Loucy (cell line): ENCODE data around the gene CAPN7.

ENCODE experiments used
- H2AFZ ChIP-seq: fragments of 200-600 bp; sonication (generic); 2 replicates; pipeline ENCODE4 v1.6.0; 2016; ENCODE audit warnings: antibody characterized with exemption, mild to moderate bottlenecking, low read length, moderate library complexity
- H3F3A ChIP-seq: fragments of 200-600 bp; 2 replicates; pipeline ENCODE4 v1.6.0; 2016; ENCODE audit warnings: antibody characterized with exemption, low read depth, mild to moderate bottlenecking
- H3K27me3 ChIP-seq: fragments of 200-600 bp; sonication (generic); 2 replicates; pipeline ENCODE4 v1.6.1; 2014; ENCODE audit warnings: low read length, mild to moderate bottlenecking; ENCODE audit not compliant: insufficient read depth, poor library complexity, severe bottlenecking
- H3K36me3 ChIP-seq: fragments of 200-600 bp; sonication (generic); 2 replicates; pipeline ENCODE4 v1.6.1; 2016; ENCODE audit warnings: low read length; ENCODE audit not compliant: insufficient read depth
- H3K4me1 ChIP-seq: fragments of 200-600 bp; sonication (generic); 2 replicates; pipeline ENCODE4 v1.5.1; 2014; ENCODE audit warnings: low read length, mild to moderate bottlenecking; ENCODE audit not compliant: insufficient read depth, poor library complexity, severe bottlenecking
- H3K4me2 ChIP-seq: fragments of 200-600 bp; sonication (generic); 2 replicates; pipeline ENCODE4 v1.6.0; 2014; ENCODE audit warnings: antibody characterized with exemption, low read length, low read depth, mild to moderate bottlenecking; ENCODE audit not compliant: poor library complexity, severe bottlenecking
- H3K4me3 ChIP-seq: fragments of 200-600 bp; sonication (generic); 2 replicates; pipeline ENCODE4 v1.5.1; 2014; ENCODE audit warnings: low read length, mild to moderate bottlenecking, mixed read lengths; ENCODE audit not compliant: poor library complexity, severe bottlenecking
- H3K79me2 ChIP-seq: fragments of 200-600 bp; sonication (generic); 2 replicates; pipeline ENCODE4 v1.6.1; 2014; ENCODE audit warnings: low read length; ENCODE audit not compliant: insufficient read depth
- H3K9ac ChIP-seq: fragments of 200-600 bp; sonication (generic); 2 replicates; pipeline ENCODE4 v1.6.0; 2014; ENCODE audit warnings: mild to moderate bottlenecking, low read depth, low read length, moderate library complexity; ENCODE audit not compliant: poor library complexity, severe bottlenecking
- H3K9me2 ChIP-seq: fragments of 200-600 bp; sonication (generic); replicated peaks from 2 replicates; pipeline ENCODE4 v1.6.1; 2016; ENCODE audit warnings: low read depth, low read length, mixed read lengths
- H3K9me3 ChIP-seq: fragments of 200-600 bp; sonication (generic); 2 replicates; pipeline ENCODE4 v1.6.1; 2014; ENCODE audit warnings: mild to moderate bottlenecking, antibody characterized with exemption, low read length, low read depth; ENCODE audit not compliant: insufficient read depth
- H4K20me1 ChIP-seq: fragments of 200-600 bp; sonication (generic); 2 replicates; pipeline ENCODE4 v1.6.0; 2014; ENCODE audit warnings: antibody characterized with exemption, low read length, mild to moderate bottlenecking; ENCODE audit not compliant: insufficient read depth, poor library complexity, severe bottlenecking
- EZH2phosphoT487 ChIP-seq: fragments of 200-600 bp; IDR thresholded peaks from 2 replicates; pipeline ENCODE4 v1.6.1; 2018; ENCODE audit warnings: antibody characterized with exemption, mild to moderate bottlenecking, moderate library complexity, borderline replicate concordance
- TF ChIP-seq, protein P1 (sequence below): fragments of 200-600 bp; sonication (generic); conservative IDR thresholded peaks from 2 replicates; pipeline ENCODE4 v1.5.1; 2014; ENCODE audit warnings: mild to moderate bottlenecking, antibody characterized with exemption, low read length

Gene CAPN7

DNA sequence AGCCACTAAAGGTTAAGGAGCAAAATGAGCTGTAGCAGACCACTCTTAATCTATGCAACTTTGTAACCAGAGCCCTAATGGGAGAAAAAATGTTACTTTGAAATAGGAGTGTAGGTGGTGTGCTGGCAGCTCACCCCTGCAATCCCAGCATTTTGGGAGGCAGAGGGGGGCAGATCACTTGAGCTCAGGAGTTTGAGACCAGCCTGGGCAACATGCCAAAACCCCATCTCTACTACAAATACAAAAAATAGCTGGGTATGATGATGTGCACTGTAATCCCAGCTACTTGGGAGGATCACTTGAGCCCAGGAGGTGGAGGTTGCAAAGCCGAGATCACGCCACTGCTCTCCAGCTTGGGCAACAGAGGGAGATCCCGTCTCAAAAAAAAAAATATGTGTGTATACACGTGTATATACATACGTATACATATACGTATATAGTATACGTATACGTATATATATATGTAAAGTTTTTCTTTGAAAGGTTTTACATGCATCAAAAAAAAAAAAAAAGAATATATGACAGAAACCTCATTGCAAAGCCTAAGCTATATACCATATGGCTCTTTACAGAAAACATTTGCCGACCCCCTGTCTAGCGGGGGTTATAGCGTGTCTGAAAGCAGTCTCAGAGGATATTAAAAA is 15.7 kb downstream of the CAPN7 start:
- H3K4me2 ChIP-seq, result no peak overlapping the region
- H3K4me3 ChIP-seq, result no peak overlapping the region
- H3K9ac ChIP-seq, result no peak overlapping the region
- H3K79me2 ChIP-seq, result no peaks in the 10 kb centered on the region; the same call in 1 of the 2 replicates
- H3K9me2 ChIP-seq, result no peaks in the 10 kb centered on the region
- no peak overlapping the region for H2AFZ ChIP-seq
- no peaks in the 10 kb centered on the region for H3F3A ChIP-seq
- no peaks in the 10 kb centered on the region for H4K20me1 ChIP-seq
- H3K9me3 ChIP-seq, result no peaks in the 10 kb centered on the region
- no peaks in the 10 kb centered on the region for H3K4me1 ChIP-seq
- peaks cover 69% of the 10 kb centered on the region; the same call in 1 of the 2 replicates for H3K36me3 ChIP-seq
- no peaks in the 10 kb centered on the region for H3K27me3 ChIP-seq
- TF ChIP-seq, protein P1, sequence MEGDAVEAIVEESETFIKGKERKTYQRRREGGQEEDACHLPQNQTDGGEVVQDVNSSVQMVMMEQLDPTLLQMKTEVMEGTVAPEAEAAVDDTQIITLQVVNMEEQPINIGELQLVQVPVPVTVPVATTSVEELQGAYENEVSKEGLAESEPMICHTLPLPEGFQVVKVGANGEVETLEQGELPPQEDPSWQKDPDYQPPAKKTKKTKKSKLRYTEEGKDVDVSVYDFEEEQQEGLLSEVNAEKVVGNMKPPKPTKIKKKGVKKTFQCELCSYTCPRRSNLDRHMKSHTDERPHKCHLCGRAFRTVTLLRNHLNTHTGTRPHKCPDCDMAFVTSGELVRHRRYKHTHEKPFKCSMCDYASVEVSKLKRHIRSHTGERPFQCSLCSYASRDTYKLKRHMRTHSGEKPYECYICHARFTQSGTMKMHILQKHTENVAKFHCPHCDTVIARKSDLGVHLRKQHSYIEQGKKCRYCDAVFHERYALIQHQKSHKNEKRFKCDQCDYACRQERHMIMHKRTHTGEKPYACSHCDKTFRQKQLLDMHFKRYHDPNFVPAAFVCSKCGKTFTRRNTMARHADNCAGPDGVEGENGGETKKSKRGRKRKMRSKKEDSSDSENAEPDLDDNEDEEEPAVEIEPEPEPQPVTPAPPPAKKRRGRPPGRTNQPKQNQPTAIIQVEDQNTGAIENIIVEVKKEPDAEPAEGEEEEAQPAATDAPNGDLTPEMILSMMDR, result no peak
- TF ChIP-seq EZH2phosphoT487, result no peak

DNA sequence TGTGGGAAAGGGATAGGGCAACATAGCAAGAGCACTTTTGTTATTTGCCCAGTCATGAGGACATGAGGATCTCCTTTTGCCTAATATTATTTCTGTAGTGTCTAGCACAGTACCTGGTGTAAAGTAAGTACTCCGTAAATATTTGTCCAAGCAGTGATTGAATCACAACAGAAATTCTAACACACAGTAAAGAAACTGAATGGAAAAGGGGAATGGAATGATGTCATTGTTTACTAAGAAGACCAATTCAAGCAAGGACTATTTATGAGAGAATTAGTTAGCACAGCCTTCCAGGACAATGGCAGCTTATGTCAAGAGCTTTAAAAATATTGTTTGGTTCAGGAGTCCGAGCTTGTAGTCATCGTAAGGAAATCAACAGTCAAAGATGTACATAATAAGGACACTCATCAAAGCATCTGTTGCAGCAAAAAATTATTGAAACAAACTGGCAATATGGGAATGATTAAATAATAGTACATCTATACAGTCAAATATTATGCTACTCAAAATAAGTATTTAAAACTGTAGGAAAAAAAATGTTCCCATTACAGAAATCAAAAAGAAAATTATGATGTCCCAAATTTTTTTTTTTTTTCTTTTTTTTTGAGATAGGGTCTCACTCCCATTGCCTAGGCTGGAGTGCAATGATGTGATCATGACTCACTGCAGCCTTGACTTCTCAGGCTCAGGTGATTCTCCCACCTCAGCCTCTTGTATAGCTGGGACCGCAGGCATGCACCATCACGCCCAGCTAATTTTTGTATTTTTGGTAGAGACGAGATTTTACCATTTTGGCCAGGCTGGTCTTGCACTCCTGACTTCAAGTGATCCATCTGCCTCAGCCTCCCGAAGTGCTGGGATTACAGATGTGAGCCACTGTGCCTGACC is 17.9 kb downstream of the CAPN7 start:
- no peaks in the 10 kb centered on the region for H3F3A ChIP-seq
- no peaks in the 10 kb centered on the region for H3K4me1 ChIP-seq
- H3K9me2 ChIP-seq, result no peaks in the 10 kb centered on the region
- no peak for TF ChIP-seq EZH2phosphoT487
- TF ChIP-seq, protein P1, result no peak
- no peaks in the 10 kb centered on the region for H3K79me2 ChIP-seq
- no peaks in the 10 kb centered on the region for H3K27me3 ChIP-seq
- H3K4me3 ChIP-seq, result no peak overlapping the region
- H3K9ac ChIP-seq, result no peak overlapping the region
- H3K4me2 ChIP-seq, result no peak overlapping the region
- H3K9me3 ChIP-seq, result no peaks in the 10 kb centered on the region
- H2AFZ ChIP-seq, result no peak overlapping the region
- no peaks in the 10 kb centered on the region for H4K20me1 ChIP-seq
- H3K36me3 ChIP-seq, result peaks cover 63% of the 10 kb centered on the region; the same call in 1 of the 2 replicates

DNA sequence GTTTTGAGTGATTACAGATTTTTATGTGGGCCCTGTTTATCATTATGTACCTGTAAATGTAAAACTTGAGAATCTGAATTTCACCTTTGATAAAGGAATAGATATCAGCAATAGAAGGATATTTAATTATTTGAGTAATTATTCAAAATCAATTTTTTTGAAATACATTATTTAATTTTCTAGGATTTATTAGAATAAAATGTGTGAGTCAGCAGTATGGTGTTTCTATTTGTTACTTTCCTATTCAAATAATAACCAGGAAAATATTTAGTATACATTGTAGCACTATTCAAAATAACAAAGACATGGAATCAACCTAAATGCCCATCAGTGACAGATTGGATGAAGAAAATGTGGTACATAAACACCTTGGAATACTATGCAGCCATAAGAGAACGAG is 22.1 kb downstream of the CAPN7 start:
- no peak overlapping the region for H2AFZ ChIP-seq
- H3K4me1 ChIP-seq, result no peaks in the 10 kb centered on the region
- no peaks in the 10 kb centered on the region for H3K79me2 ChIP-seq
- H3F3A ChIP-seq, result no peaks in the 10 kb centered on the region
- H3K27me3 ChIP-seq, result no peaks in the 10 kb centered on the region
- H3K4me2 ChIP-seq, result no peak overlapping the region
- no peaks in the 10 kb centered on the region for H3K9me3 ChIP-seq
- no peak overlapping the region for H3K4me3 ChIP-seq
- H3K36me3 ChIP-seq, result peaks cover 58% of the 10 kb centered on the region; the same call in 1 of the 2 replicates
- no peak for TF ChIP-seq EZH2phosphoT487
- TF ChIP-seq, protein P1, result no peak
- H3K9ac ChIP-seq, result no peak overlapping the region
- no peaks in the 10 kb centered on the region for H4K20me1 ChIP-seq
- no peaks in the 10 kb centered on the region for H3K9me2 ChIP-seq
